UCSD-AML1 (cell line): Measurements from ENCODE around the gene ACTR3.
"Not testable (repeated sequence)": the region's sequence is repeated elsewhere in the genome, so short reads cannot be mapped to it uniquely, and the experiment has no call there.

Experiments used
- DNase-seq: peaks from one replicate; lab custom pipeline; 2025; ENCODE audit not compliant: unreplicated experiment; lab: John Stamatoyannopoulos, UW

The ACTR3 gene

GRCh38 chr2:113901943-113902342 is 12.1 kb downstream of the ACTR3 start:
- DNase-seq = no peak

- no peak for DNase-seq
Measured at GRCh38 chr2:113905886-113906285, 16.0 kb downstream of the ACTR3 start.

- DNase-seq = no peak
Measured at GRCh38 chr2:113906647-113907046, 16.8 kb downstream of the ACTR3 start.

GRCh38 chr2:113907297-113907696 is 17.4 kb downstream of the ACTR3 start:
- DNase-seq = no peak

- no peak for DNase-seq
Measured at GRCh38 chr2:113910110-113910717, 20.3 kb downstream of the ACTR3 start.

GRCh38 chr2:113910967-113911678 is 21.2 kb downstream of the ACTR3 start:
- DNase-seq = no peak

- DNase-seq = no peak
Measured at GRCh38 chr2:113915082-113915819, 25.4 kb downstream of the ACTR3 start.

GRCh38 chr2:113918229-113918628 is 28.3 kb downstream of the ACTR3 start:
- DNase-seq = no peak

- DNase-seq = no peak
Measured at GRCh38 chr2:113920996-113921395, 31.1 kb downstream of the ACTR3 start.

GRCh38 chr2:113922335-113922734 is 32.4 kb downstream of the ACTR3 start:
- no peak for DNase-seq

GRCh38 chr2:113922784-113923183 is 32.9 kb downstream of the ACTR3 start:
- DNase-seq = no peak

GRCh38 chr2:113925884-113926283 is 36.0 kb downstream of the ACTR3 start:
- no peak for DNase-seq

- no peak for DNase-seq
Measured at GRCh38 chr2:113926314-113926713, 36.4 kb downstream of the ACTR3 start.

- DNase-seq = no peak
Measured at GRCh38 chr2:113930448-113930847, 40.6 kb downstream of the ACTR3 start.

- no peak for DNase-seq
Measured at GRCh38 chr2:113937501-113937900, 47.6 kb downstream of the ACTR3 start.

- no peak for DNase-seq
Measured at GRCh38 chr2:113940891-113941290, 51.0 kb downstream of the ACTR3 start.

GRCh38 chr2:113945784-113946183 is 55.9 kb downstream of the ACTR3 start:
- DNase-seq = not testable (repeated sequence)

GRCh38 chr2:113950906-113951305 is 61.0 kb downstream of the ACTR3 start:
- not testable (repeated sequence) for DNase-seq

- no peak for DNase-seq
Measured at GRCh38 chr2:113961000-113961399, 71.1 kb downstream of the ACTR3 start.

- DNase-seq = no peak
Measured at GRCh38 chr2:113962692-113963480, 73.0 kb downstream of the ACTR3 start.

GRCh38 chr2:113963965-113964364 is 74.1 kb downstream of the ACTR3 start:
- DNase-seq = no peak
